Lung (tissue), 12 donors: ENCODE data around the gene RPL14. TPM values are rescaled to one million over a fixed set of nuclear protein-coding genes. Genes with fewer than 3 reads are reported as not detected.

ENCODE experiments used
- ATAC-seq: fragments of 200-7000 bp; cut with Tn5 transposase; one replicate; pipeline ENCODE4 v1.9.1; 2020; ENCODE audit warnings: moderate number of reproducible peaks; ENCODE audit not compliant: insufficient read depth, low FRiP score
- DNase-seq, 3 donors: peaks; one replicate each; pipeline ENCODE4 v3.0.0-alpha.2; 2013 to 2017
- H3K27ac ChIP-seq, 2 donors: one replicate each; pipeline ENCODE4 v1.5.1; 2013; ENCODE audit warnings: mild to moderate bottlenecking in 2 of 2, moderate library complexity in 2 of 2, control low read depth in 1 of 2, inconsistent platforms in 1 of 2, low read depth in 1 of 2, low read length in 1 of 2
- H3K27me3 ChIP-seq, 3 donors: one replicate each; pipeline ENCODE4 v1.5.1; 2013; ENCODE audit warnings: low read length in 2 of 3; ENCODE audit not compliant: control insufficient read depth in 3 of 3, insufficient read depth in 3 of 3
- H3K36me3 ChIP-seq, 4 donors: one replicate each; pipeline ENCODE4 v1.5.1; 2013; ENCODE audit warnings: low read length in 4 of 4, mild to moderate bottlenecking in 1 of 4, moderate library complexity in 1 of 4; ENCODE audit not compliant: control insufficient read depth in 4 of 4, insufficient read depth in 4 of 4
- H3K4me1 ChIP-seq, 5 donors: one replicate each; pipeline ENCODE4 v1.5.1; 2013; ENCODE audit warnings: low read length in 5 of 5, mild to moderate bottlenecking in 2 of 5, moderate library complexity in 1 of 5; ENCODE audit not compliant: control insufficient read depth in 5 of 5, insufficient read depth in 5 of 5
- H3K4me3 ChIP-seq: one replicate; pipeline ENCODE4 v1.5.1; 2013; ENCODE audit warnings: mild to moderate bottlenecking, control low read depth, moderate library complexity
- H3K9ac ChIP-seq, 2 donors: one replicate each; pipeline ENCODE4 v1.5.1; 2013; ENCODE audit warnings: low read length in 2 of 2, control low read depth in 1 of 2; ENCODE audit not compliant: insufficient read depth in 1 of 2
- H3K9me3 ChIP-seq, 4 donors: one replicate each; pipeline ENCODE4 v1.5.1; 2013; ENCODE audit warnings: low read length in 3 of 4, mild to moderate bottlenecking in 1 of 4, moderate library complexity in 1 of 4; ENCODE audit not compliant: control insufficient read depth in 4 of 4, insufficient read depth in 3 of 4
- WGBS, 2 donors: extraction: QIAGEN DNeasy Blood & Tissue Kit; methylation state at CpG; one replicate each; pipeline ENCODE4 v1.1.7; 2013; 5-methylcytosine and 5-hydroxymethylcytosine counted together
- polyA plus RNA-seq, 2 donors: library from polyadenylated mRNA; stranded (reverse); fragments of 200-250 nt; gene quantifications; one replicate each; pipeline ENCODE4 v1.2.1, GENCODE V29; 2013
- total RNA-seq, 2 donors: library from RNA; depleted of rRNA in 1 of 2; stranded (reverse); fragments of >200 nt in 1 of 2; gene quantifications; one replicate each; pipeline ENCODE4 v1.2.1, GENCODE V29; 2014 to 2021
- TF ChIP-seq, protein P1 (sequence below): IDR thresholded peaks from 2 replicates; pipeline ENCODE4 v1.5.1; 2012; ENCODE audit warnings: mild to moderate bottlenecking; ENCODE audit errors: control extremely low read depth, extremely low read depth
- donor health status: control.
- donor health status: control.
- donor health status: Bipolar disorder and iron deficiency.
- donor health status: healthy.
- donor health status: DM: yes; HTN: yes; CAD: no.

The RPL14 gene
- total and polyA plus RNA-seq, 4 donors: 473 to 2,599 (median 1,226) TPM

DNA sequence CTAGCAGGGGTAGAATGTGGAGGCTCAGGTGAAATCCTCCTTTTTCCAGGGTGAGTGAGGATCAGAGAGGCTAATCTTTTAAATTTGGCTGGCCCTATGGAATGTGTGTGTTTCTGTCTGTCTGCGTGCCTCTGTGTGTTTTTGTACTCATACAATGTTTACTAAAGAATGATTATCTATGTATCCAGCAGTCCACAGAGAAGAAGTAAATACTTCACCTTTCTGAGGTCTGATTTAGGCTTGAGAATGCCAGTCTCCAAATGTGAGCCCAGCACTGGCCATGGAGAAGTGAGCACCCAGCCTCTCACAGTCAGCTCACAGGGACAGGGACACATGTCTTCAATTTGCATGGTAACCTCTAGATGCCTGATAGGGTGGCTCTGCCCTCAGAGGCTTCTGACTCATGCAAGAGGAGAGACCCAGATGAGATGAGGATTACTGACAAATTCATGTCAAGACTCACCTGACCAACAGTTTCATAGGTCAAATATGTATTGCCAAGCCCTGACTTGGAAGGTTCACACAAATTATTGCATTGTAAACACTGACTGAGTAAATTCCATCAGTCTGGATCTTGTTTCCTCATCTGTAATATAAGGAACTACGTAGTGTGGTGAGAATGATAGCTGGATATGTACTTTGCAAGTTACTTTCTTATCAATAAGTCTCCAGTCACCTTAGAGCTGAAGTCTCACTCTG, 39.1 kb upstream of the RPL14 start:
- WGBS, 2 donors: 82 to 85% methylated on average over 2 of the region's 2 CpGs
- ATAC-seq (no peak), DNase-seq (no peak)
- peaks cover 0 to 2% (median 0%) of the 10 kb centered on the region in 5 donors for H3K4me1 ChIP-seq
- no peak overlapping the region for H3K27ac ChIP-seq
- TF ChIP-seq, protein P1, sequence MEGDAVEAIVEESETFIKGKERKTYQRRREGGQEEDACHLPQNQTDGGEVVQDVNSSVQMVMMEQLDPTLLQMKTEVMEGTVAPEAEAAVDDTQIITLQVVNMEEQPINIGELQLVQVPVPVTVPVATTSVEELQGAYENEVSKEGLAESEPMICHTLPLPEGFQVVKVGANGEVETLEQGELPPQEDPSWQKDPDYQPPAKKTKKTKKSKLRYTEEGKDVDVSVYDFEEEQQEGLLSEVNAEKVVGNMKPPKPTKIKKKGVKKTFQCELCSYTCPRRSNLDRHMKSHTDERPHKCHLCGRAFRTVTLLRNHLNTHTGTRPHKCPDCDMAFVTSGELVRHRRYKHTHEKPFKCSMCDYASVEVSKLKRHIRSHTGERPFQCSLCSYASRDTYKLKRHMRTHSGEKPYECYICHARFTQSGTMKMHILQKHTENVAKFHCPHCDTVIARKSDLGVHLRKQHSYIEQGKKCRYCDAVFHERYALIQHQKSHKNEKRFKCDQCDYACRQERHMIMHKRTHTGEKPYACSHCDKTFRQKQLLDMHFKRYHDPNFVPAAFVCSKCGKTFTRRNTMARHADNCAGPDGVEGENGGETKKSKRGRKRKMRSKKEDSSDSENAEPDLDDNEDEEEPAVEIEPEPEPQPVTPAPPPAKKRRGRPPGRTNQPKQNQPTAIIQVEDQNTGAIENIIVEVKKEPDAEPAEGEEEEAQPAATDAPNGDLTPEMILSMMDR: no peak
- H3K9ac ChIP-seq: no peak overlapping the region
- no peak overlapping the region for H3K4me3 ChIP-seq
- H3K27me3 ChIP-seq: no peaks in the 10 kb centered on the region
- no peaks in the 10 kb centered on the region for H3K9me3 ChIP-seq
- H3K36me3 ChIP-seq: no peaks in the 10 kb centered on the region

DNA sequence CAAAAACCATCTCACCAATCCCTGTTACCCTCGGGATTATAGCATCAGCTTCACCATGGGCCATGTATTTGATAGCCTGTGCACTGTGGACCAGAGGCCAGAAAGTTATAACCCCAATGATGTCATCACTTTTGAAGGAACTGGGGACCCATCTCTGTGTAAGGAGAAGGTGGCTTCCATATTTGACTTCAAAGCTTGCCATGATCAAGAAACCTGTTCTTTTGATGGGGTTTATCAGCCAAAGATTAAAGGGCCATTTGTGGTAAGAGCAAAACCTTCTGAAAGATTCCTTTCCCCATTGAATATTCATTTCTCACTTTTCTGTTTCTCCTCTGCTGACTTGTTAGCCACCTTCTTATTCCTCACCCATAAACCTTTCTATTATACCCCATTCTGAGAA, 34.3 kb upstream of the RPL14 start:
- H3K27ac ChIP-seq: no peak overlapping the region
- ATAC-seq (no peak), DNase-seq (no peak)
- TF ChIP-seq, protein P1: no peak
- H3K9ac ChIP-seq: no peak overlapping the region
- H3K9me3 ChIP-seq: no peaks in the 10 kb centered on the region
- H3K4me3 ChIP-seq: no peak overlapping the region
- no peaks in the 10 kb centered on the region for H3K27me3 ChIP-seq
- H3K4me1 ChIP-seq: no peaks in the 10 kb centered on the region
- 79 to 91% methylated on average over 1 of the region's 1 CpG for WGBS, 2 donors
- H3K36me3 ChIP-seq: peaks cover 0 to 4% (median 0%) of the 10 kb centered on the region in 4 donors

DNA sequence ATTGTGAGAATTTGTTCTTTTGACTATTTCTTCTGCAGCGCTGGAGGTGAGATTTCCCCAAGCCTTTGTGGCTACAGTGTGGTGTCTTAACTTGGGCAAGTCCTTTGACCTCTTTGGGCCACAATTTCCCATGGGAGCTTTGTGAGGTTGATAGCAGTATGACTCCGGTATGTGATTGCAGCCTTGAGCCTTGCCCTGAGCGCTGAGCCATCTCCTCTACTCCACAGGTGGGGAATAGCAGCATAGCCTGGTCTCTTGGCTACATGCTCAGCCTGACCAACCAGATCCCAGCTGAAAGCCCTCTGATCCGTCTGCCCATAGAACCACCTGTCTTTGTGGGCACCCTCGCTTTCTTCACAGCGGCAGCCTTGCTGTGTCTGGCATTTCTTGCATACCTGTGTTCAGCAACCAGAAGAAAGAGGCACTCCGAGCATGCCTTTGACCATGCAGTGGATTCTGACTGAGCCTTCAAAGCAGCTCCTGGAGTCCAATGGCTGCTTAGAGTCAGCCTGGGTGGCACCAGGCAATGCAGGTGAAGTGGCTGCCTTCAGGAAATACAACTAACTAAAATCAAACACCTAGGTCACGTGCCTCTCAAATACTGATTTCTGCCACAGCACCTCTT, 30.0 kb upstream of the RPL14 start:
- Histone ChIP-seq H3K27ac (no peak overlapping the region), H3K9ac (no peak overlapping the region), H3K4me3 (no peak overlapping the region), H3K9me3 (no peaks in the 10 kb centered on the region), H3K4me1 (no peaks in the 10 kb centered on the region), H3K36me3 (peaks cover 0 to 4% (median 0%) of the 10 kb centered on the region in 4 donors), H3K27me3 (no peaks in the 10 kb centered on the region)
- ATAC-seq: no peak
- WGBS, 2 donors: 93% methylated on average over 8 of the region's 8 CpGs
- no peak for DNase-seq
- TF ChIP-seq, protein P1: no peak
